ENCODE data around the gene RPRD2.
A peak's percentile ranks its signal among the peaks of the same experiment; 100 is the strongest.

The RPRD2 gene

DNA sequence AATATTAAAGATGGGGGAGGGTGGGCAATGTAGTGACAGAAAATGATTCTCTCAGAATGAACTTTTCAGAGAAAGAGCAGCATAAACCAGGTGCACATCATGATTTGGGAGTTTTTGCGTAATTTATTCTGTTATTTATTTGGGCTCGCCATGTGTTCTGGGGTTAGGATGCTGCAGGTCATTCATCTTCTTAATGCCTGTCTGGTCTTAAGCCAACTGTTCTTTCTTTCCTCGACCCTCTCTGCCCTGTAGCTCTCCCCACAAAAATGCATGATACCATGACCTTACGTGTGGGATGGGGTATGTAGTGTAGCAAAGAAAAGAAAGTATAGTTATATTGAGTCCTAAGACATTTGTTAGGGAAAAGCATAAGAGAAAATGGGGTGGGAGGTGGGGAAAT is 110.9 kb downstream of the RPRD2 start:
- no peak for DNase-seq

GRCh38 chr1:150476754-150477153 is 112.8 kb downstream of the RPRD2 start:
- DNase-seq: no peak

- DNase-seq: no peak
These were observed 113.4 kb downstream of the RPRD2 start for GRCh38 chr1:150477320-150477719.

DNA sequence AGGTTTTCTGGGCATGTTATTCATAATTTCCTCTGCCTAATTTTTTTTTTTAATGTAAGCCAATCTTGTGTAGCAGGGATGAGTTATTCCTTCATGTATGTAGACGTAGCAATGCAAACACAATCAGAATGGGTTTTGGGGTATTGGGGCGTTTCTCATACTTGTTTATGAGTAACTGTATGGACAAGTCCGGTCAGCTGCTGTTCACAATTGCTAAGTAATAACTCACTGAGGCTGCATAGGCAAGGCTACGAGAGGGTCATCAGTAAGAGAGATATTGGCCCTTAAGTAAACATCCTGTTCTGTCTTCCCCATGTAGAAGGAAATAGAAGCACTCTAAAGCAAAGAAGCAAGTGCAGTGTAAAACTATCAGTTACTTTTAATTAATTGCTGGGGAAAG is 113.8 kb downstream of the RPRD2 start:
- no peak for DNase-seq

DNA sequence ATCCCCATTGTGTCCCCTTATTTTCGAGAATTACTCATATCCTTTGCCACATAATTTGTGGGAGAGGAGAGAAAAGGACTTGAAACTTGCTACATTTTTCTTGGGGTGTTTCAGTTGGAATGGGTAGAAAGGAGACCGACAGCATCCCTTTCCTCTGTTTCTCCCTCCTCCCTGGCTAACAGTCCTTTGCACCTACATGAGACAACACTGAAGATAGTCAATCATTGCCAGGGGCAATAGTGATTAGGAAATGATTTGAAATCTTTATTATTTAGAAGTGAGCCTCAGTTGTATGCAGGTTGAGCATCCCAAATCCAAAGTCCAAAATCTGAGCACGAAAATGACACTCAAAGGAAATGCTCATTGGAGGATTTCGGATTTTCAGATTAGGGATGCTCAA is 115.4 kb downstream of the RPRD2 start:
- no peak for DNase-seq

DNA sequence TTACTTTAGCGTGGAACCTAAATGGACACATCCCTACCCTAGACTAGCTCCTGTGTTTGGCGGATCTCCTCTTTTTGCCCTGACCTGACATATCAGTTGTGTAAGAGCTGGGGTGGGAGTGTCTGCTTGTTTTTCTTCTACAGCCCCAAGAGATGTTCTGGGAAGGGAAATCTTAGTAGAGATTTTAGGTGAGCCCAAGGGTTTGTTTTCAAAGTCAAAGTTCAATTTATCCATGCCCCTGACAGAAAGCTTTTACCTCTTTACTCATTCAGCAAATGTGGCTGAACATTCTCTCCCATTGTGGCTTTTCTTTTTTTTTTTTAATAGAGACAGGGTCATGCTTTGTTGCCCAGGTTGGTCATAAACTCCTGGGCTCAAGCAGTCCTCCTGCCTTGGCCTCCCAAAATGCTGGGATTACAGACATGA is 116.0 kb downstream of the RPRD2 start:
- DNase-seq: no peak

DNA sequence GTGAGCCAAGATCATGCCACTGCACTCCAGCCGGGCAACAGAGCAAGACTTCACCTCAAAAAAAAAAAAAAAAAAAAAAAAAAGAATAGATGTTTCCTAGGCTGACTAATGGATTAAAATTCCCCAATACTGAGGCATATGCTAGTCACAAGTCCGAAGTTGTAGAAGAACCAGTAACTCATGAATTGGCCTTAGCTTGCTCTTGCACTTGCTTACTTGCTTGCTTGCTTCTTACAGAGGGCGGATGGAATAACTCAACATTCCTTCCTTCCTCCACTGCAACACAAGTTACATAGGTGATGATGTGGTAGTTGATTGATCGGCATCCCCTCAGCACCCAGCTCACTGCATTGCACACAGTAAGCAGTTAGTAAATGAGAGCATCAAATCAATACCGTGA is 120.5 kb downstream of the RPRD2 start:
- no peak for DNase-seq

DNA sequence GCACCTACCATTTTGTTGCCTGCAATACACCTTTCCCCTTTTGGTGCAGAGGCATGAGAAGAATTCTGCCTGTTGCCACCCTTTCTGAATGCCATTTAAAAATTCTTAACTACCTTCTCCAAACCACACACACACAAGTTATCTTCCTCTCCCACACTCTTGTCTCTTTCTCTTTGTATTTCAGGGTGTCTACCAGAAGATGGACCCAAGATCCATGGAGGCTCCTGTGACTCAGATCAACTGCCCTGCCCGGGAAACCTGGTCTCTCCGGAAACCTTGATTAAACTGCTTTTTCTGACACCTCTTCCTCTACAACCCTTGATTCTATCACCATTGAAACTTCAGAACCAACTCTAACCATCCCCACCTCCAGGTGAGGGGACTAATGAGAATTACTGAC is 120.9 kb downstream of the RPRD2 start:
- no peak for DNase-seq

GRCh38 chr1:150486966-150487762 is 123.2 kb downstream of the RPRD2 start, which contains the start of gene TARS2:
Gene TARS2 (plus strand): TSS chr1:150487419. CDS start chr1:150487451, 32 bp downstream.
- DNase-seq: peak; percentile 93

GRCh38 chr1:150487763-150488115 is 123.8 kb downstream of the RPRD2 start:
- DNase-seq: no peak

DNA sequence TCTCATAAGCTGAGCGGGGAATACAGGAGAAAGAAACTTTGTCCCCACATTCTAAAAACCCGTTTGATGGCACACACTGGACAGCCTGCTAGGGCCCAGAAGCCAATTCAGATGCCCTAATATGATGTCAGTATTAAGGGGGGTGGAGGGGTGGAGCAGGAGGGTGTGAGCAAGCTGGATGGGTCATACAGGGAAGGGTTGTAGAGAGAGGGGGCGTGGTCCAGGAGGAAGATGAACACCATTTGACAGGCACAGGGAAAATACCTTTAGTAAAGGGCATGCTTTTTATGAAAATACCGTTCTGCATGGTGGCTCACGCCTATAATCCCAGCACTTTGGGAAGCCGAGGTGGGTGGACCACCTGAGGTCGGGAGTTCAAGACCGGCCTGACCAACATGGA is 129.2 kb downstream of the RPRD2 start:
- DNase-seq: no peak

- no peak for DNase-seq
These were observed 134.4 kb downstream of the RPRD2 start for GRCh38 chr1:150498342-150498741.

- DNase-seq: no peak
These were observed 141.5 kb downstream of the RPRD2 start for GRCh38 chr1:150505431-150505830.

GRCh38 chr1:150507912-150508864 is 144.2 kb downstream of the RPRD2 start, which contains the start of gene ECM1:
Gene ECM1 (plus strand): TSS chr1:150508109. CDS start chr1:150508210, 101 bp downstream.
- no peak for DNase-seq

DNA sequence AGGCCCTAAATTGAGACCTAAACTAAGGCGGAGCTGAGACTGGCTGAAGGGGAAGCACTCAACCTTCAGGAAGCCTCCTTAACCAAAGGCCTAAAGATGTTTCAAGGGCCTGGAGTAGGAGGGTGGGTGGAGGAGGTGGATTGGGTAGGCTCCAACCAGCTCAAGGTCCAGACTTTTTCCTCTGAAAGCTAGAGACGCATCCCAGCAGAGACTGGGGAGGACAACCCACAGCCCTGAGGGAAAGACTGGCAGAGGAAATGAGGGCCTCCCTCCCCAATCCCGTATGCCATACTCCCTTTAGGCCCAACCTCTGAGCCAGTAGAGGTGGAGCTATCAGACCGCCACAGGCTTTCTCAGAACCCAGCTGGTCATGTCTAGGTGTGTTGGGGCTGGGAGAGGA is 145.0 kb downstream of the RPRD2 start:
- DNase-seq: no peak

GRCh38 chr1:150511551-150511950 is 147.6 kb downstream of the RPRD2 start:
- no peak for DNase-seq

DNA sequence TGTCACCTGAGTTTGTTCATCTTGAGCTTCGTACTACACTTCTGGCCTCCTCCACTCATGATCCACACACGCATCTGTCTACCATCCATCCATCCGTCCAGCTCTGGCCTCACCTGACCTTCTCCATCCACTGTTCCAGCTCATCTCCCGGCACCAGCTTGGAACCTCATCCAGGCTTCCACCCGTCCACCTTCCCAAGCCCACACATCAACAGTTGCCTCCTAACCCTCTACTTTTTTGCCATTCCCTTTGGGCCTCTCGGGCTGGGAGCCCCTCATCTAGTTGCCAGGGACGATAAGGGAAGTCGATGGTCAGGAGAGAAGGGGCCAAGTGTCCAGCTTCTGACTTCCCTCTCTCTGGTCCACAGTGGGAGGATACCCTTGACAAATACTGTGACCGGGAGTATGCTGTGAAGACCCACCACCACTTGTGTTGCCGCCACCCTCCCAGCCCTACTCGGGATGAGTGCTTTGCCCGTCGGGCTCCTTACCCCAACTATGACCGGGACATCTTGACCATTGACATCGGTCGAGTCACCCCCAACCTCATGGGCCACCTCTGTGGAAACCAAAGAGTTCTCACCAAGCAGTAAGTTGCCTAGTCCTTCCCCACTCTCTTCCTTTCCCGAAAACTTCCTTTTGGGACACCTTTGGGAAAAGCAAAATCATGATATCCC is 148.2 kb downstream of the RPRD2 start:
- DNase-seq: no peak

GRCh38 chr1:150512846-150513245 is 148.9 kb downstream of the RPRD2 start:
- no peak for DNase-seq

- no peak for DNase-seq
These were observed 149.4 kb downstream of the RPRD2 start for GRCh38 chr1:150513351-150513791.

DNA sequence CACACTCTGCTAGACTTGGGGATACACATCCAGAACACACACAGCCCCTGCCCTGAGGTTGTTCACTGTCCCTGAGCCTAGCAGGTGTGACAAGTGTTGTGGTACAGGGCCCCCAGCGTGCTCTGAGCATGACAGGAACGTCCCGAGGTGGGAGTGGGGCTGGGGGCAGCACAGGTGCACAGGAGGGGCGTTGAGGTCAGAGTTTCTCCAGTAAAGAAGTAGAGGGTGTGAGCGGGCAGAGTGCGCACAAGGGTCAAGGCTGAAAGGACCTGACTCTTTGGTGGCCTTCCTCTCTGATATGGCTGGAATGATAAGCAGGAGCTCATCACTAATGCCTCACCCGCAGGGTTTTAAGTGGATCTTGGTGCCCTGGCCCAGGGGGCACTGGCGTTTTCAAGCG is 150.3 kb downstream of the RPRD2 start:
- DNase-seq: no peak

GRCh38 chr1:150514913-150515327 is 151.0 kb downstream of the RPRD2 start:
- no peak for DNase-seq

DNA sequence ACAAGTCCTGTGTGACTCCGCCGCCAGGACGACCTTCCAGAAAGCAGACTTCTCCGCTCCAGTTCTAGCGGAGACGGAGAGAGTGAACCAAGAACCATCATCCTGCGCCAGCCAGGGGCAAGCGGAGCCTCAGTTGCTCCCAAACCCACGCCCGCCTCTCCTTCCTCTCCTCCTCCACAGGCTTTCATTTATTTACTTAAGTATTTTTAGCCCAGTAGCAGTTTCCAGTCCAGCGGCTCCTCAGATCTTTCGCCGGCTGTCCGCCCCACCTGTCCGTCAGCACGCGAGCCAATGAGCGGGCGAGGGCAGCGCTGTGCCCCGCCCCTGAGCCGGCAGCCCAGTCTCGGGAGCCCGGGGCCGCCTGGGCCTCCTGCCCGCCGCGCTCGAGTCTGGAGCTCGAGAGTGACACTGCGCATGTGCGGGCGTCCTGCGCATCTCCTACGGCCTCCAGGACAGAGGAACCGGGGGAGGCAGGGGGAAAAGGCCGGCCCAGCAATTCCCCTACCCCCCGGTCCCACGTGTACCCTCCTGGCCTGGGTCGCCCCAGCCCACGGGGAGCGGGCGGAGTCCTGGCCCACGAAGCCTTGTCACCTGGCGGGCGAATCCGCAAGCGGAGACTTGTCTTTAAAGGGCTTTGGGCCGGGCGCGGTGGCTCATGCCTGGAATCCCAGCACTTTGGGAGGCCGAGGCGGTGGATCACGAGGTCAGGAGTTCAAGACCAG is 151.5 kb downstream of the RPRD2 start, which contains the start of gene FALEC:
Gene FALEC, plus strand, starts transcription at position 425 of the 722 bp plus-strand sequence.
- peak; percentile 79 for DNase-seq
